Neural cell (in vitro differentiated cells): Measurements from ENCODE around the gene KCNMB2.

Experiments
- EP300 ChIP-seq: fragments of 450-650 bp; conservative IDR thresholded peaks from 2 replicates; pipeline ENCODE4 v1.6.1; 2014; ENCODE audit warnings: antibody characterized with exemption, mild to moderate bottlenecking, moderate library complexity; ENCODE audit not compliant: poor library complexity, severe bottlenecking
- EZH2 ChIP-seq: fragments of 200-600, 300-800 bp; shearing (Covaris generic), sonication (generic); IDR thresholded peaks from 2 replicates; pipeline ENCODE4 v1.6.1; 2014; ENCODE audit warnings: antibody characterized with exemption, low read length, borderline replicate concordance, mild to moderate bottlenecking; ENCODE audit not compliant: insufficient read depth, poor library complexity, severe bottlenecking
- MXI1 ChIP-seq: fragments of 450-650 bp; conservative IDR thresholded peaks from 2 replicates; pipeline ENCODE4 v1.6.1; 2014; ENCODE audit warnings: antibody characterized with exemption, mild to moderate bottlenecking; ENCODE audit not compliant: poor library complexity, severe bottlenecking
- POLR2AphosphoS5 ChIP-seq: IDR thresholded peaks from 2 replicates; pipeline ENCODE4 v1.6.1; 2012
- RAD21 ChIP-seq: fragments of 450-650 bp; conservative IDR thresholded peaks from 2 replicates; pipeline ENCODE4 v1.6.1; 2014; ENCODE audit warnings: antibody characterized with exemption, mild to moderate bottlenecking, moderate library complexity
- SMC3 ChIP-seq: fragments of 450-650 bp; conservative IDR thresholded peaks from 2 replicates; pipeline ENCODE4 v1.6.1; 2014; ENCODE audit warnings: antibody characterized with exemption, mild to moderate bottlenecking, moderate library complexity; ENCODE audit not compliant: poor library complexity
- TAF1 ChIP-seq: IDR thresholded peaks from 2 replicates; pipeline ENCODE4 v1.6.1; 2012; ENCODE audit warnings: low read depth
- TF ChIP-seq, protein P1 (sequence below): IDR thresholded peaks from 2 replicates; pipeline ENCODE4 v1.6.1; 2012; ENCODE audit warnings: borderline replicate concordance
- TF ChIP-seq, protein P2 (sequence below): fragments of 450-650 bp; IDR thresholded peaks from 2 replicates; pipeline ENCODE4 v1.5.1; 2014; ENCODE audit warnings: antibody characterized with exemption, mild to moderate bottlenecking, moderate library complexity; ENCODE audit not compliant: poor library complexity, severe bottlenecking

DNA sequence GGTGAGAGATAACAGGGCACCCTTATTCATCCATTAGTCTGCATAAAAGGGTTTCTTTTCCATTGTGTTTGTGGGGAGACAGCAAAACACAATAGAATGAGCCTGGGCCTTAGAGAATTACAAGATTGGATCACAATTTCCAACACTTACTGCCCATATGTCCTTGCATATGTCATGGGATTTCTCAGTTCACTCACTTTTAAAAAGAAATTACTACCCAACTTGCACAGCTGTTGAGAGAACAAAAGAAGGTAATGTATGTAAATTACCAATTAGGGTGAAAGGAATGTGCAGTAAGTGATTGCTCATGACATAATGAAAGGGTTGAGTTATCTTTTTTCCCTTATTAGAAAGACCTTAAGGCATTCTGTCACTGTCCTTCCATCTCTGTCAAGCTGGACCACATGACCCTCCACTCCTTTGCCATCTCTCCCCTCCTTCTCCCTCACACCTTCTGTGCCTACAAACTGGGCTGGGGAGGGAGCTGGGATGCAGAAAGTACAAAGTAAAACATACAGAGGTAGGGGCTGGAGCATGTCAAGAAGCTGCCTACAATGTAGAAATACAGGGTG, 291.1 kb downstream of the KCNMB2 start:
- TF ChIP-seq, protein P1, sequence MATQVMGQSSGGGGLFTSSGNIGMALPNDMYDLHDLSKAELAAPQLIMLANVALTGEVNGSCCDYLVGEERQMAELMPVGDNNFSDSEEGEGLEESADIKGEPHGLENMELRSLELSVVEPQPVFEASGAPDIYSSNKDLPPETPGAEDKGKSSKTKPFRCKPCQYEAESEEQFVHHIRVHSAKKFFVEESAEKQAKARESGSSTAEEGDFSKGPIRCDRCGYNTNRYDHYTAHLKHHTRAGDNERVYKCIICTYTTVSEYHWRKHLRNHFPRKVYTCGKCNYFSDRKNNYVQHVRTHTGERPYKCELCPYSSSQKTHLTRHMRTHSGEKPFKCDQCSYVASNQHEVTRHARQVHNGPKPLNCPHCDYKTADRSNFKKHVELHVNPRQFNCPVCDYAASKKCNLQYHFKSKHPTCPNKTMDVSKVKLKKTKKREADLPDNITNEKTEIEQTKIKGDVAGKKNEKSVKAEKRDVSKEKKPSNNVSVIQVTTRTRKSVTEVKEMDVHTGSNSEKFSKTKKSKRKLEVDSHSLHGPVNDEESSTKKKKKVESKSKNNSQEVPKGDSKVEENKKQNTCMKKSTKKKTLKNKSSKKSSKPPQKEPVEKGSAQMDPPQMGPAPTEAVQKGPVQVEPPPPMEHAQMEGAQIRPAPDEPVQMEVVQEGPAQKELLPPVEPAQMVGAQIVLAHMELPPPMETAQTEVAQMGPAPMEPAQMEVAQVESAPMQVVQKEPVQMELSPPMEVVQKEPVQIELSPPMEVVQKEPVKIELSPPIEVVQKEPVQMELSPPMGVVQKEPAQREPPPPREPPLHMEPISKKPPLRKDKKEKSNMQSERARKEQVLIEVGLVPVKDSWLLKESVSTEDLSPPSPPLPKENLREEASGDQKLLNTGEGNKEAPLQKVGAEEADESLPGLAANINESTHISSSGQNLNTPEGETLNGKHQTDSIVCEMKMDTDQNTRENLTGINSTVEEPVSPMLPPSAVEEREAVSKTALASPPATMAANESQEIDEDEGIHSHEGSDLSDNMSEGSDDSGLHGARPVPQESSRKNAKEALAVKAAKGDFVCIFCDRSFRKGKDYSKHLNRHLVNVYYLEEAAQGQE: no peak
- TF ChIP-seq TAF1: no peak
- TF ChIP-seq, protein P2, sequence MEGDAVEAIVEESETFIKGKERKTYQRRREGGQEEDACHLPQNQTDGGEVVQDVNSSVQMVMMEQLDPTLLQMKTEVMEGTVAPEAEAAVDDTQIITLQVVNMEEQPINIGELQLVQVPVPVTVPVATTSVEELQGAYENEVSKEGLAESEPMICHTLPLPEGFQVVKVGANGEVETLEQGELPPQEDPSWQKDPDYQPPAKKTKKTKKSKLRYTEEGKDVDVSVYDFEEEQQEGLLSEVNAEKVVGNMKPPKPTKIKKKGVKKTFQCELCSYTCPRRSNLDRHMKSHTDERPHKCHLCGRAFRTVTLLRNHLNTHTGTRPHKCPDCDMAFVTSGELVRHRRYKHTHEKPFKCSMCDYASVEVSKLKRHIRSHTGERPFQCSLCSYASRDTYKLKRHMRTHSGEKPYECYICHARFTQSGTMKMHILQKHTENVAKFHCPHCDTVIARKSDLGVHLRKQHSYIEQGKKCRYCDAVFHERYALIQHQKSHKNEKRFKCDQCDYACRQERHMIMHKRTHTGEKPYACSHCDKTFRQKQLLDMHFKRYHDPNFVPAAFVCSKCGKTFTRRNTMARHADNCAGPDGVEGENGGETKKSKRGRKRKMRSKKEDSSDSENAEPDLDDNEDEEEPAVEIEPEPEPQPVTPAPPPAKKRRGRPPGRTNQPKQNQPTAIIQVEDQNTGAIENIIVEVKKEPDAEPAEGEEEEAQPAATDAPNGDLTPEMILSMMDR: no peak
- TF ChIP-seq RAD21: no peak
- no peak for TF ChIP-seq MXI1
- TF ChIP-seq POLR2AphosphoS5: no peak
- no peak for TF ChIP-seq EP300
- TF ChIP-seq EZH2: no peak
- TF ChIP-seq SMC3: no peak
